Stimulated activated CD8-positive, alpha-beta memory T cell treated with anti-CD3 and anti-CD28 coated beads, Interleukin-7, amount 100 ng/mL, for 4 hours (primary cell): ENCODE data around the gene HSPE1.
"Not testable (repeated sequence)": the region's sequence is repeated elsewhere in the genome, so short reads cannot be mapped to it uniquely, and the experiment has no call there.

Experiments used
- DNase-seq, 2 donors: peaks; one replicate each; pipeline ENCODE4 v3.0.0-alpha.2; 2020; ENCODE audit warnings: low read depth in 2 of 2

HSPE1 gene

GRCh38 chr2:197499594-197500502 is at the start of gene HSPE1, which contains the start of gene HSPD1:
HSPE1 (plus strand) TSS chr2:197500379; CDS start chr2:197500437, 58 bp downstream.
HSPD1 (minus strand) TSS chr2:197499840; CDS start chr2:197498848, 992 bp downstream.
- peak; percentile 98 to 99 for DNase-seq

GRCh38 chr2:197450465-197450864 is 49.7 kb upstream of the HSPE1 start:
- DNase-seq, result no peak

- not testable (repeated sequence) for DNase-seq
Observed at GRCh38 chr2:197450935-197451358, 49.2 kb upstream of the HSPE1 start.

- no peak for DNase-seq
Observed at GRCh38 chr2:197452754-197453122, 47.4 kb upstream of the HSPE1 start.

- peak; percentile 97 to 99 for DNase-seq
Observed at GRCh38 chr2:197453123-197453913, 46.9 kb upstream of the HSPE1 start, which contains the start of gene COQ10B. COQ10B (plus strand) TSS chr2:197453552; CDS start chr2:197453561, 9 bp downstream.

GRCh38 chr2:197453914-197454398 is 46.2 kb upstream of the HSPE1 start:
- DNase-seq, result no peak

- DNase-seq, result no peak
Observed at GRCh38 chr2:197454923-197455322, 45.3 kb upstream of the HSPE1 start.

GRCh38 chr2:197455428-197455827 is 44.8 kb upstream of the HSPE1 start:
- no peak for DNase-seq

- no peak for DNase-seq
Observed at GRCh38 chr2:197460649-197461048, 39.5 kb upstream of the HSPE1 start.

- no peak for DNase-seq
Observed at GRCh38 chr2:197461057-197461456, 39.1 kb upstream of the HSPE1 start.

GRCh38 chr2:197464175-197464574 is 36.0 kb upstream of the HSPE1 start:
- no peak for DNase-seq

GRCh38 chr2:197472166-197472565 is 28.0 kb upstream of the HSPE1 start:
- DNase-seq, result no peak

- DNase-seq, result no peak
Observed at GRCh38 chr2:197477797-197478196, 22.4 kb upstream of the HSPE1 start.

GRCh38 chr2:197480165-197481036 is 19.8 kb upstream of the HSPE1 start:
- no peak for DNase-seq

- not testable (repeated sequence) for DNase-seq
Observed at GRCh38 chr2:197484248-197484647, 15.9 kb upstream of the HSPE1 start.

- no peak for DNase-seq
Observed at GRCh38 chr2:197486175-197486574, 14.0 kb upstream of the HSPE1 start.

GRCh38 chr2:197487385-197487784 is 12.8 kb upstream of the HSPE1 start:
- no peak for DNase-seq

GRCh38 chr2:197495433-197496134 is 4.6 kb upstream of the HSPE1 start:
- DNase-seq, result no peak

GRCh38 chr2:197496695-197497094 is 3.5 kb upstream of the HSPE1 start:
- DNase-seq, result no peak

GRCh38 chr2:197497326-197497725 is 2.9 kb upstream of the HSPE1 start:
- DNase-seq, result no peak
